ENCODE results near the gene WBP2.

Gene WBP2

DNA sequence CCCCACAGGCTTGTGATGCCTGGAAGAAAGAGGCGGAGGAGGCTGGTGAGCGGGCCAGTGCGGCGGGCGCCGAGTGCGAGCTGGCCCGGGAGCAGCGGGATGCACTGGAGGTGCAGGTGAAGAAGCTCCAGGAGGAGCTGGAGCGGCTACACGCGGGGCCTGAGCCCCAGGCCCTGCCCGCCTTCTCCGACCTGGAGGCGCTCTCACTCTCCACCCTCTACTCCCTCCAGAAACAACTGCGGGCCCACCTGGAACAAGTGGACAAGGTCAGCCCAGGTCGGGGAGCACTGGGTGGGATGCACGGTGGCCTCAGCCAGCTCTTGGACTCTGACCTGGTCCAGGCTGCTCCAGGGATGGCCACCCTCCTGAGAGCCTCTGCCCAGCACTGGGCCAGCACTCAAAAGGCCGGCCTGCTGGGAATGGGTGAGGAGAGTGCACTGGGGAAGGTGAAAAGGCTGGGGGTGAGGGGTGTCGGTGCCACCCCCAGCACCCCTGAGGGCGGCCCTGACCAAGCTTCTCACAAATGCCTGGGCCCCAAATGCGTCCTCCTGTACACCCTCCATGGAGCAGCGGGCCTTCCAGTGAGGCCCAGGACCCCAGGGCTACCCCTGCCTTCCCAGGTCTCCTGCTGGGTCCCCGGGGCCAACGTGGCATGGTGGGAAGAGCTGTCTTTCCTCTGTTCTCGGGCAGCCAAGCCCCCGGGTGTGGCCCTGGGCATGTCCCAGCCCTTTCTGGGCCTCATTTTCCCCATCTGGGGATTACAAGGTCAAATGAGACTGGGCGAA lies 31.7 kb downstream of the WBP2 start:
- no peak overlapping the region for H3K4me3 ChIP-seq (ENCODE audit: insufficient read depth, low read length, poor library complexity, severe bottlenecking)

DNA sequence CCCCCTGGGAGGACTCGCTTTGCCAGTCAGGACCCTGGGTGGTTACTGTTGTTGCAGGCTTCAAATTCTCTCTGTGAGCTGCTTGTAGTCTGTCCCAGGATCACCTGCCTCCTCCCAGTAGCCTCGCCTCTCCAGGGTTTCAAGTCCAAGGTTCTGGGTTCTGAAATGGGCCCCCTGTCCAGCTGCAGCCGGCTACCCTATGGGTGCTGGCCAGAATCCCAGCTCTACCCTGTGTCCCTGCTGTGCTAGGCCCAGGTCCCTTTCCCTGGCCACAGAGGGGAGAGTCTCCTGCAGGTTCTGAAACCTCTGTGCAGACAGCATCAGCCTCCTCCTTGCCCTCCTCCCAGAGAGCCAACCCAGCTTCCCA lies 32.4 kb downstream of the WBP2 start:
- Histone ChIP-seq H3K9me3 (ENCODE audit: insufficient read depth, low read length) (no peaks in the 10 kb centered on the region), H3K4me3 (ENCODE audit: insufficient read depth, low read length, poor library complexity, severe bottlenecking) (no peak overlapping the region), H3K9me2 (replicated peaks; ENCODE audit: insufficient read depth, low read length) (no peaks in the 10 kb centered on the region), H3K27me3 (ENCODE audit: low read length) (no peaks in the 10 kb centered on the region), H4K20me1 (ENCODE audit: low read depth, low read length) (no peaks in the 10 kb centered on the region), H3K27ac (ENCODE audit: low read depth, low read length) (no peak overlapping the region), H3K4me2 (ENCODE audit: low read depth, low read length, poor library complexity, severe bottlenecking) (no peak overlapping the region), H2AFZ (ENCODE audit: low read depth, low read length, severe bottlenecking) (no peak overlapping the region), H3F3A (ENCODE audit: insufficient read depth) (no peaks in the 10 kb centered on the region), H3K9ac (ENCODE audit: low read length) (no peak overlapping the region), H3K79me2 (ENCODE audit: insufficient read depth, low read length) (no peaks in the 10 kb centered on the region), H3K36me3 (ENCODE audit: low read length) (no peaks in the 10 kb centered on the region)
- no peak for TF ChIP-seq CTCF (IDR thresholded peaks at IDR 0.05; ENCODE audit: insufficient read depth, low read length, poor library complexity, severe bottlenecking)
- no peak for TF ChIP-seq EZH2phosphoT487 (conservative IDR thresholded peaks at IDR 0.05; ENCODE audit: low read length)

More for the DNA sequence above, 31.7 kb downstream of the WBP2 start:
- H4K20me1 ChIP-seq (ENCODE audit: low read depth, low read length): no peaks in the 10 kb centered on the region
- no peaks in the 10 kb centered on the region for H3K79me2 ChIP-seq (ENCODE audit: insufficient read depth, low read length)
- H3K27ac ChIP-seq (ENCODE audit: low read depth, low read length): no peak overlapping the region
- no peak overlapping the region for H3K9ac ChIP-seq (ENCODE audit: low read length)
- no peaks in the 10 kb centered on the region for H3F3A ChIP-seq (ENCODE audit: insufficient read depth)
- no peaks in the 10 kb centered on the region for H3K9me3 ChIP-seq (ENCODE audit: insufficient read depth, low read length)
- no peak overlapping the region for H3K4me2 ChIP-seq (ENCODE audit: low read depth, low read length, poor library complexity, severe bottlenecking)
- no peaks in the 10 kb centered on the region for H3K9me2 ChIP-seq (replicated peaks; ENCODE audit: insufficient read depth, low read length)
- no peaks in the 10 kb centered on the region for H3K36me3 ChIP-seq (ENCODE audit: low read length)
- no peak overlapping the region for H2AFZ ChIP-seq (ENCODE audit: low read depth, low read length, severe bottlenecking)
- no peaks in the 10 kb centered on the region for H3K27me3 ChIP-seq (ENCODE audit: low read length)
- TF ChIP-seq CTCF (IDR thresholded peaks at IDR 0.05; ENCODE audit: insufficient read depth, low read length, poor library complexity, severe bottlenecking) (no peak), EZH2phosphoT487 (conservative IDR thresholded peaks at IDR 0.05; ENCODE audit: low read length) (no peak)

DNA sequence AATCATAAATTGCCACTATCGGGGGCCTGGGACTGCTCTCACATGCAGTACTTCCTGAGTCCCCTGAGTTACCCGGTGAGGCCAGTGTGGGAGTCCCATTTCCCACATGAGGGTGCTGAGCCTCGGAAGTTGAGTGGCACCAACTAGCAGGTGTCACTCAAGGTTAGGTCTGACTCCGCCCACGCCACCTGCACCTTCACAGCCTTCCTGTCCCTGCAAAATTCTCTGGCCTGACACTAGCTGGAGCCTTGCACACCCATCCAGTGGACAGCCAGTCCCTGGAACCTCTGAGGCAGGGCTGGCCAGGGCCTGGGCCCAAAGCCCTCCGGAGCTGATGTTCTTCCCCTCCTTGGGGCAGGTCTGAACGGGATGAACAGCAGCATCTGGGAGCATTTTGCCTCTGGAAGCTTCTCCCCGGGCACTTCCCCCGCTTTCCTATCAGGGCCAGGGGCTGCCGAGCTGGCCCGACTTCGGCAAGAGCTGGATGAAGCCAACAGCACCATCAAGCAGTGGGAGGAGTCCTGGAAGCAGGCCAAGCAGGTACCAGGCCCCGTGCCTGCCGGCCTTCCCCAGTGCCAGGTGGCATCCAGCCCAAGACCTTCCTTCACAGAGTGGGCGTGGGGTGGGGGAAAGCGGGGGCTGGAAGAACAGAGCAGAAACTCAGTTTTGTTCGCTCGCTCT lies 32.9 kb downstream of the WBP2 start:
- Histone ChIP-seq H4K20me1 (ENCODE audit: low read depth, low read length) (no peaks in the 10 kb centered on the region), H3K27ac (ENCODE audit: low read depth, low read length) (no peak overlapping the region), H3K9me2 (replicated peaks; ENCODE audit: insufficient read depth, low read length) (no peaks in the 10 kb centered on the region), H3K9me3 (ENCODE audit: insufficient read depth, low read length) (no peaks in the 10 kb centered on the region), H3K4me2 (ENCODE audit: low read depth, low read length, poor library complexity, severe bottlenecking) (no peak overlapping the region), H3K4me3 (ENCODE audit: insufficient read depth, low read length, poor library complexity, severe bottlenecking) (no peak overlapping the region), H2AFZ (ENCODE audit: low read depth, low read length, severe bottlenecking) (no peak overlapping the region), H3K36me3 (ENCODE audit: low read length) (no peaks in the 10 kb centered on the region), H3K79me2 (ENCODE audit: insufficient read depth, low read length) (no peaks in the 10 kb centered on the region), H3K27me3 (ENCODE audit: low read length) (no peaks in the 10 kb centered on the region), H3K9ac (ENCODE audit: low read length) (no peak overlapping the region), H3F3A (ENCODE audit: insufficient read depth) (no peaks in the 10 kb centered on the region)
- TF ChIP-seq CTCF (IDR thresholded peaks at IDR 0.05; ENCODE audit: insufficient read depth, low read length, poor library complexity, severe bottlenecking) (no peak), EZH2phosphoT487 (conservative IDR thresholded peaks at IDR 0.05; ENCODE audit: low read length) (no peak)
